NK-92 (cell line): ENCODE measurements around the gene HMX3.

ENCODE experiments used
- DNase-seq: peaks from one replicate; lab custom pipeline; 2025; ENCODE audit not compliant: unreplicated experiment; lab: John Stamatoyannopoulos, UW

Gene HMX3

DNA sequence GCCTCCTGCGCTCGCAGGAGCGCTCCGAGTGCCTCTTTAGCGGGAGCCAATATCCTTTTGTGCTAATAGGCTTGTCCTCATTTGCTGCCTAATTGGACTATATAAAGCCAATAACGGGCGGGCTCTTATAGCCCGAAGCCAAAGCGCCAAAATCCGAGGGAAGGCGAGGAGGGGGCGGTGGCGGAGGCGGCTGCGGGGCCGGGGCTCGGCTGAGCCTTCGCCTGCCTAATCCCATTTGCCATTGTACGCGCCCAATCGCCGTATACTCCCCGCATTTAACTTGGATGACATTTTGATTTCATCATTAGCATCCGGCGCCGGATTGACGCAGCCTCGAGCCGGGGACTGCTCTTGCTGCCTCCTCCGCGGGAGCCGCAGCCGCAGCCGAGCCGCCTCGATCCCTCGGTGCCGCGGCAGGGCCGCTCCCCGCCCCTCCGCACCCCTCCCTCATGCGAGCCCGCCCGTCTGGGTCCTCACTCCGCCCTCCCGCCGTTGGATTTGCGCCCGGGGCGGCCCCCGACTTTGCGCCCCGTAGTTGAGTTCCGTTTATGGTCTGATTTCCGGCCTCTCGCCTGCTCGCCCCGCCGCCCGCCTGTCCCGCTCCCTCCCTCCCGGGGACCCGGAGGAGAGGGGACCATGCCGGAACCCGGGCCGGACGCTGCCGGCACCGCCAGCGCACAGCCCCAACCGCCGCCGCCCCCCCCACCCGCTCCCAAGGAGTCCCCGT, at the start of gene HMX3:
HMX3 (plus strand) TSS at position 556 of the 727 bp plus-strand sequence; CDS start at position 637, 81 bp downstream.
- no peak for DNase-seq

DNA sequence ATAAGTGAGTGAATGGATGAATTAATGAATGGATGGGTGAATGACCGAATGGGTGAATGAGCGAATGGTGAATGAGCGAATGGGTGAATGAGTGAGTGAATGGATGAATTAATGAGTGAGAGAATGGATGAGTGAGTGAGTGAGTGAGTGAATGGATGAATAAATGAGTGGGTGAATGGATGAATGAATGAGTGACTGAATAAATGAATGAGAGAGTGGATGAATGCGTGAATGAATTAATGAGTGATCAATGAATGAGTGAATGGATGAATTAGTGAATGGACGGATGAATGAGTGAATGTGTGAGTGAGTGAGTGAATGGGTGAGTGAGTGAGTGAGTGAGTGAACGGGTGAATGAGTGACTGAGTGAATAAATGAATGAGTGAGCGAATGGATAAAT, 49.5 kb upstream of the HMX3 start:
- no peak for DNase-seq

DNA sequence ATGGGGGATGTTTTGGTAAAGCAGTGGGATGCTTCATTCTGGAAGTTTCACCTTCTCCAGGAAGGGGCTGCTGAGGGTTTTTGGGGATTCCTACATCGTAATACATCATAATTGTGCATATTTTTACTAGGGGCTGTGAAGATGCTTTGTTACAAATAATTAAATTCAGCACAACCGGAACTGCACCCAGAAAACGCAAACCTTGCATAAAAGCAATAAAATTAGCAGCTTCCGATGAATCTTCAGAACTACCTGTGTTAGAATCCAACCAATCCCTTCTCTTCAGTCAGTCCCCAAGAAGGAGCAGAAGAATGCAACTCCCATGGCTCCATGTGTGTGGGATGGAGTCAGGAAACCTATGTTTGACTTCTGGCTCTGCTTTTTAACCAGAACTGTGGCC, 48.4 kb upstream of the HMX3 start:
- DNase-seq = no peak

DNA sequence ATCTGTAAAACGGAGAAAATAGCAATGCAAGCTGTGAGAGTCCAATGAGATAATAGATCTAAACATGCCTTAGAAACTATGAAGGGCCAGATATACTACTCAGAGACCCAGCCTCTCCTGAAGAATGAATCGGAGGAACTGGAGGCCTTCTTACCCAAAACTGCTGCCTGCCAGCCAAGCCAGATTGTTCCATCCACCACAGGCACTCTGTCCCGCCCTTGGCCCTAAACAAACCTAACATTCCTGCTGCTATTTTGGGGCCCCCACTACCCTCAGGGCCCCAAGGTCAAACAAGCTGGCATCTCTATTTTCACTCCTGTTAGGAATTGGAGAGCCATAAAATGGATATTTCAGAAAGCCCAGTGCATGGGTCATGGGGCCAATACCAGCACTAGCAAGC, 48.0 kb upstream of the HMX3 start:
- DNase-seq = no peak

DNA sequence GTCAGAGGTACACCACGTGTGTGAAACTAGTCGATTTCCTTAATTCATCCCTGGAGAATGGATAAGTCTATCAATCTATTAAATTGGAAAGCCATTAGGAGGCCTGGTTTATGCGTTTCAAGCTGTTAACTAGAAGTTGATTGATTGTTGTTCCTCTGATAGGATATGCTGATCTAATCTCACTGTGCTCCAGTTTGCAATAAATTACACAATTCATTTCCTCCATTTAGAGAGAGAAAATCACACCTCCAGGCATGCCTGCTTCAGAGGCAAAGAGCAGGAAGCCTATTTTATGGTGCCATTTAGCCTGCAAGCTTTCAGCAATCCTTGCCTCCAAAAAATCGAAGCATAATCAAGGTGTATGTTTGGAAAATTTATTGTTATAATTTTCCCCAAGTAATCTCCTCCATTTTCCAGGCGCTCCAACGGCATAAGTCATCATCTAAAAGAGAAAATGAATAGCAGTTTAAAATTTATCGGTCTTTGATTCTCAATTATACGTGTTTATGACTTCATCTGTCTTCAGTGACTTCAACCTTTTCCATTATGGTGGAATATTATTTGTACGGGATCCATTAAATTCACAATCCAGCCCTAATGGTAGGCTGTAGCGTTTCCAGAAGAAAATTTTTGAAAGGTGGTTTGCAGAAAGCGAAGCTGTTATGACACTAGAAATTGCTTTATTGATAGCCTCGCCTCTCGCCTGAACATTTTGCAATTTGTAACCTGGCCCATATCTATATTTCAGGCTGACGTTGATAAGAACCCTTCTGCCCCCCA, 42.9 kb upstream of the HMX3 start:
- no peak for DNase-seq

DNA sequence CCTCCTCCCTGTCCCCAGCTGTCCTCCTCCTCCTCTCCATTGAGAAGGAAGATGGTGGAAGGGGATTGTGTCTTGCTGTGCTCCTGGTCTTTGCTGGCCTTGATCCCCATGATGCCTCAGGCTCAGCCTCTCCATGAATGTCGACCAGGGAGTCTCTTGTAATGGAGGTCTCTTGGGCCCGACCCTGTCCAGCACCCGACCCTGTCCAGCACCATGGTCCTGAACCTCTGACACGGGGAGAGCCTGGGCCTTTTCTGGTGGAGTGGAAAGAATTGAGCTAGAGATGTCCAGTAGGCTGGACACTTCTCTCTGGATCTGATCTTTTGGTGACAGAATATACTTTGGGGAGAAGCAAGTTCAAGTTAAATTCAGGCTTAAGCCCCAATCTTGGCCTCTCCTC, 42.3 kb upstream of the HMX3 start:
- DNase-seq = no peak

DNA sequence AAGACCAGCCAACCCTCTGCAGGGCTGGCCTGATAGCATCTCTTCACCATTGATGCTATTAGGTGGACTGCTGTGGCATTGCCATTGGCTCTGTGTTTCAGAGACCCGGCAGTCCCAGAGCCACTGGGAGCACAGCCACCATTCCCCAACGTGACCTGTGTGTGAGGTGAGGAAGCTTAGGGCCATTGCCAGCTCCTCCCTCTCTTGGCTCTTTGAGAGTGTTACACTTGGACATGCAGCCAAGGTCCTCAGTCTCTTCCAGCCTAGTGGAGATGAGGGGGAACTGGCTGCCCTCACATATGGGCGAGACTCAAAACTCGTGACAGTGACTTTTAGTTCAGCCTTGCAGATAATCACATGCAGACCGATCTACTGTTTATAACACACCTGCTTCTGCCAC, 39.3 kb upstream of the HMX3 start:
- DNase-seq = no peak

DNA sequence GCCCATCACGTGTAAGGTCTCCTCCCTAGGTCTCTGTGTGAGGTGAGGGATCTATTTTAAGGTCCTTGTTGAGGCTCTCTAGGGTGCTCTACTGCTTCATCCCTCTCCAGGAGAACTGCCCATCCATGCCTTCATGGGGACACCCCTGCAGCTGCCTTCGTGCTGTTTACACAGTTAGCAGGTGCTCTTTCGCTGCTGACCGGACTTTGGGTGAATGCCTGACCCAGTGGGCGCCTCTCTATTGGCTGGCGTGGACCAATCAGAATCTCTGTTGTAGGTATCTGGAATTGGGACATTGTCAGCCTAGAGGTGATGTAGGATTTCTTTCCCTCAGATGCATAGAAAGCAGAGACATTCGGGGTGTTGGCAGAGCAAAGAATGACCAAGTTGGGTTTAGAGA, 38.7 kb upstream of the HMX3 start:
- no peak for DNase-seq

DNA sequence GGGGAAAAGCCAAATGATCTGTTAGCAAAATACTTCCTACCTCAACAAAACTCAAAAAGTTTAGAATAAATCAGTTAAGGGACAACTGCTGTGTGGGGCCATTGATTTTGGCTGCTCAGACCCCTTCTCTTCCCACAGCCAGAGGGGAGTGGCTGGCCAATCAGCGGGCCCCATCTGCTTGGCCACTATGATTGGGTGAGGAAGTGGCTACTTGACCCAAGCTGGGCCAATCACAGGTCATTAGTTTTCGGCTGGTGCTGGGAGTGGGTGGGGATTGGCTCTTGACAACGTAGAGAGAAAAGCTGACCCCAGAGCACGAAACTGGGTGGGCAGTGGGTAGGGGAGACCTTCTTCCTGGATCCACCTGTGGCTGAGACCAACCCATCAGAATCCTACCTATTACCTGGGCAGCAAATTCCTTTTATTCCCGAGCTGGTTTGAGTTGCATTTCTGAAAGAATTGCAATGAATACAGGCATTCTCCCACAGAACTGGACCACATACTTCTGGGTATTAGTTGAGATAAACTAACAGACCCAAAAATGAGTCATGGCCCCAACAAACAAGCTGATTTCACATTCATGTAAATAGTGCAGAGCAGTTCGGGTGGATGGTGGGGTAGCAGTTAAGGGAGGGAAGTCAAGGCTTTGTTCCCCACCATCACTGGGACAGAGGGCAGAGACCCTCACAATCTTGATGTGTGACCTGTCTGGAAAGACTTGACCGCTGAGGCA, 35.6 kb upstream of the HMX3 start:
- DNase-seq = no peak

DNA sequence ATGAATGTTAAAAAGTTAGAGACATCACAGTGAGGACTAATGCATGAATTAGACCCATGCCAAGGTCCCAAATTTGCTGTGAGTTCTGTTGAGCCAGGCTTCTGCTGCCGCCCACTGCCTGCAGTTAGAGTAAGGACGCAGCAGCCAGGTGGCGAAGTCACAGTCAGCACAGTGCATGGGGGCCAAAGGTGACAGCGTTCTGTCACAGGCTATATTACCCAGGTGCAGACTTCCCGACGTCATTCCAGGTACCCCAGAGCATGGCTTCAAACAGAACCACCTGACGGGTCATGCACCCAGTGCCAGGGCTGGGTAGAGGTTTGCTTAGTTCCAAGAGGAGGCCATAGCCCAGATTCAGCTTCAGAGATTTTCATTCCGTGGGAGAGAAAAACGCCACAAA, 33.9 kb upstream of the HMX3 start:
- DNase-seq = no peak

DNA sequence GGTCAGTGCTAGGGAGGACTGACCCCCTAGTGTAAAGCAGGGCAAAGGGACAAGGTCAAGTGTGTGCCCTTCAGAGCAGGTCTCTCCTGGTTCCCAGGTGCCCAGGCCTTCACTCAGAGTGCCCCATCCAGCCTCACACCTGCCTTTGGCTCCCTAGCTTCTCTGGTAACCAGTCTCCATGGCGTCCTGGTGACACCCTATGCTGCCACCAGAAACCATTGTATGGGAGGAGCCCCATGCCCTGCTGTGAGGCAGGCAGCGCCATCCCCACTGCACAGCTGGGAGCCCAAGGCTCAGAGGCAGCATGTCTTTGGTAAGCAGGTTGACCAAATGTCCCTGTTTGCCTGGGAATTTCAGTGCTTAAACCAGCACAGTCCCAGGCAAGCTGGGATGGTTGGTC, 33.1 kb upstream of the HMX3 start:
- no peak for DNase-seq

DNA sequence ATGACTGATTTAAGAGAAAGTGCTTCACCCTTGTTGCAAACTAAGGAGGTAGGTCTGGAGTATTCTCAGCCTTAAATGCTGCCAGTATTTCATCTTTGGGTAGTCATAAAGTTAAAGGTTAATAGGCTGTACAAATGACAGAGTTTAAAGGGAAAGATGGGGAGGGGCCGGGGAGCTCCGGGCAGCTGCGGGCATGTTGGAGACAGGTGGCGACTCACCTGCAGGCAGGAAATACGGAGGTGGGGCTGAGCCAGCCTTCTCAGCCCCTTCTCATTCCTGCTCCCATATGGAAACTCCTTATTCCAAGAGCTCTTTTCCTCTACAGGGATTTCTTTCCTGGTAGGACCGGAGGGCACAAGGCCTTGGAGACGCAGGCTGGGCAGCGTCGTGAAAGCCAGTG, 31.8 kb upstream of the HMX3 start:
- no peak for DNase-seq

DNA sequence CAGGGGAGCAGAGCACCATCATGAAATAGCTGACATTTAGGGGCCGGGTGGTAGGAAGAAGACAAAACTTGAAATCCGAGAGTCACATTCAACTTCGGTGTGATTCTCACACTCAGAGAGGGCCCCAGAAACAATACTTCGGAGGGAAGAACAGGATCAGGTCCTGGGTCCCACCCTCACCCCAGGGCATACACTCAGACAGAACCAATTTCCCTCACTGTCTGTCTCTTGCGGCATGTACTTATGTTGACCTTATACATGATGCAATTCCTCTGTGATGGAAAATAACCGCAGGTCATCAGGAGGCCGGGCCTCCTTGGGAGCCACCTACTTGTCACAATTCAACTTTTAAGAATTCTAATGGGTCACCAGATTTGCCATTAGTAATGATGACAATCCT, 26.3 kb upstream of the HMX3 start:
- no peak for DNase-seq

DNA sequence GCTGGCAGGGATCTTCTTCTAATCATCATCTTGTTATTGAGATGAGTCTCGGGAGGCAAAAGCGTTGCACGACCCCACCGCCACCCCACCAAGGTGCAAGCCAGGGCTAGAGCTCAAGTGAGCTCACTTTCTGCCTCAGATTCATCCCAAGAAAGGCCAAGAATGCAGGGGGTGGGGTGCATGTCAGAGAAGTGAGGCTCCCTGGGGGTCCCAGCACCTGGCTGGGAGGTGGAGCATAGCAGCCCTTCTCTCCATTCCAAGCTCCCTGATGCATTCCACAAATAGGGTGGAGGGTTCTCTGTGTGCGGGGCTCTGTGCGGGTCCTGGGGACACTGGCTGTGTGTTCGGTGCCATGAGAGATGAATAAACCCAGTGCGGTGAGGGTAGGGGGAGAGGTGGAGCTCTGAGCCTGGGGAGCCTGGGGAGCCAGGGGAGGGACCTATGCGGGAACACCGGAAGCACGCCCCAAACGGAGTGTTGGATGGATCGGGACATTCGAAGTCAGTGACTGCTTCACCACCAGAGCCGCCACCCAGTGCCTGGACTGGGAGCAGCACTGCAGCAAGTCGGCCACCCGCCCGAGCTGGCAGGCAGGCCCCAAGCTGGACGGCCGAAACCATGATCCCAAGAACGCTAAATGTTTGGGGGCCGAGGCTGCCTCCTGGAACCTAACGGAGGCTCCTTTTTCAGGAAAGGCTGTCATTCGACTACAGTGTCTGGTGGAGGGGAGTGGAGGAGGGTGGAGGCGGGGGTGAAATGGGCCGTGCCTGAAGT, 17.9 kb upstream of the HMX3 start:
- DNase-seq = no peak

DNA sequence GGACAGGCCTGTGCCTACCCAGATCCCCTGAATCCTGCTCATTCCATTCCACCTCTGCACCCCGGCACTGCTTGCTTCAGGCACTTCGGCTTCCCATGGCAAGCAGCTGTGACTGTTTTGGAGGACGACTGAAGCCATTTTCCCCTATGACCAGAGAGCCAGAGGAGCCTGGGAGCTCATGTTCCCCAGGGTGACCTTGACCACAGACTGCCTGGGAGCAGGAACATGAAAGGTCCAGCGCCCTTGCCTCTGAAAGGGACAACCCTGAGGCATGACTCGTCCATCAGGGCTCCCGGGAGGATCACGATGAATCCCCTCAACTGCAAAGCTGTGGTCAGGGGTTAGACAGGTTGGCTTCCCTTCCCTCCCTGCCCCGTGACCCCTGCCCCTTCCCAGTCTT, 16.7 kb upstream of the HMX3 start:
- no peak for DNase-seq

DNA sequence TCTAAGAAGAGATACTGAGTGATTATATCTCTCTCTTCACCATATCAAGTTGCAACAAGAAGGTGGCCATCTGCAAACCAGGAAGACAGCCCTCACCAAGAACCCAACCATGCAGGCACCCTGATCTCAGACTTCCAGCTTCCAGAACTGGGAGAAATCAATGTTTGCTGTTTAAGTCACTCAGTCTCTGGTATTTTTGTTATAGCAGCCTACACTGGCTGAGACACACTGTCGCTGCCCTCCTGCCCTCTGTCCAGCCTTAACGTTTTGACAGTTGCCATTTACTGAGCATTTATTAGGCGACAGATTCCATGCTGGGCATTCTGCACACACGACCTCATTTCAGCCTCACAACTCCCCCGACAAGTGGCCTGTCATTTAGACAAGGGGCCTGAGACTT, 9.5 kb upstream of the HMX3 start:
- DNase-seq = no peak

DNA sequence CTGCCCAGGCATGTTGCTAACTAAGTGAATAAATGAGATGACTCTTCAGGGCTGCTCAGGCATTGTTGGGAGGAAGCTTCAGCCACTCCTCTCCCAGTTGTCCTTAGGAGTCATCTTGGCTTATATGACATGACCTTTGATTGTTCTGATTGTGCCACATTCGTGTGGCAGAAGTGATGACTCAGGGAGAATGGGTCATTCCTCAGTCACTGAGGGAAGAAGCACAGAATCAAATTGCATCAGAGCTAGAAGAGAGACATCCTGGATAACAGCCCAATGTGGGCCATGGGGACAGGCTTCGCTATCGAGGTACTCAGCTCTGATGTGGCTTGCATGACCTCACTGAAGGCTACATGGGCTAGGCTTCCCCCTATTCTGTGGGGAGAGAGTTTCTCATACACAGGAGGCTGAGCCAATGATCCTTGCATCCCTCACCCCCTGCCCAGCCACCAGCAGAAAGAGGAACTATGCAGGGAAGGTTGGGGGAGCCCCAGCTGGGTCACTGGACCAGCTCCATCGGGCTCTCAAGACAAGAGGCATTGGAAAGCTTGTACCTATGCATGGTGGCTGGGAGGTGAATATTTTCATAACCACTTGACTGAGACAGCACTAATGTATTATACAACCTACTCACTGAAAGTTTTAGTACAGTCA, 6.0 kb upstream of the HMX3 start:
- no peak for DNase-seq

DNA sequence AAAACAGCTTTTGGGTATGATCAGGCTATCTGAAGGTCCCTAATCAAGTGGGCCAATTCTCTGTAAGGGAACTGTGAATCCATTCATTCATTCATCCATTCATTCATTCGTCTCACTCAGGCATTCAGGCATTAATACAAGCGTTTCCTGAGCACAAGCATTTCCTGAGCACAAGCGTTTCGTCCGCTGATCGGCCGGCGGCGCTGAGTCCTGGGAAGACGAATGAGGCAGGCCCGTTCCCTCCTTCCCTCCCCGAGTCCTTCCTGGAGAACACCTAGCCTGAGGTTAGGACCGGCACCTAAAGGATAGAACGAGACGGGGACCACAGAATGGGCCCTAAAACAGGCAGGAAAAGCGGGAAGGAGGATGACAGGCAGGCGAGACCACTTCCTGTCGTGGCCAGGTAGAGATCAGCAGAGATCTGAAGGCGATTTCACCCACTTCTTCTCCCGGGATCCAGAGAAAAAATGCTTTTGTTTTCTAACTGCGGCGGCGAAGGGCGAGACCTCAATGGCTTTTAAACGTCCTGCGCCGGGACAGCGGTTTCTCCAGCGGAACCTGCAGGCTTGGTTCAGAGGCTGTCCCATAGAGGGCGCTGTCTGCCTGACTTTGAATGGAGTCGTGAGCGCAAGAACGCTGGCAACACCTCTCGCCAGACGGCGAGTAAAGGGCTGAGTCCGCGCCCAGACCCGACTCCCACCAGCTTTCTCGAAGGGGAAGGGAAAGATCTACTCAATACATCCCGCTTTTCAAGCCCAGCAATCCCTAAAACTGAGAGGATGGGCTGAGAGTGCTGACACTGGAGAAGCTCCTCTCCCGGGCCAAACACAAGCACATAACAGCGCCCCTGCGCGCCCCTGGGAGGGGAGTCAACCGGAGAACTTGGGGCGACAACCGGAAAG, 2.9 kb upstream of the HMX3 start:
- no peak for DNase-seq

DNA sequence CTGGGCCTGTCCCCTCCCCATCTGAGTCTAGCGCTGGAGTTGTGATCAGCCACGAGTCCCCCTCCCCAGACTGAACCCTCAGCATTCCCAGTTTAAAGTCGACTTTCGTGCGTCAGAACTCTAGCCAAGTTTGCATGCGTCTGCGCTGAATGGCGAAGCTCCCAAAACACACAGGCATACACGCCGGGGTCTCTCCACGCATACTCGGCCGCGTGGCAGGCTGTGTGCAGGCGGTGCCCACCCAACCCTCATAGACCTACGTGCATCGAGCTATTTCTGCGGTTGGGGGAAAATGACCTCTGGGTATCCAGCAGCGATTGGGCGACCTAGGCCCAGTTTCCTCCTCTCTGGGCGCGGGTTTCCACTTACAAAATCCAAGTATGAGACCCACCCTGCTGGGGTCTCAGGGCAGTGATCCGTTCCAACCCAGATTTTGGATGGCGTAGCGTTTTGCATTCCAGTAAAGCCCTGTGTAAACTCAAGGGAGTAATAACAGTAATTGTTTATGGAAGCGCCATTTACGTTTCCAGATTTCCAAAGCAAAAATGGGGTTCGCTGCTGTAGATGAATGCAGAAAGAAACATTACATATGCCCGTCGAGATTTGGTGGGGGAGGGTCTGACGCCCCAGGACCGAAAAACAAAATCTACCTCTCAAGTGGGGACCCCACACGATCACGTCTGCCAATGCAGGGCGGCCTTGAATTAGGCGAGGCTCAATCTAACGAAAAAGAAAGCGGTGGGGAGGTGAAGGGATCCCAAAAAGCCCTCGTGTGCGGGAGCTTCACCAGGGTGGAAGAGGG, 2.0 kb upstream of the HMX3 start:
- no peak for DNase-seq
